Activated CD8-positive, alpha-beta memory T cell treated with anti-CD3 and anti-CD28 coated beads for 36 hours (primary cell): ENCODE measurements around the gene TMTC3. TPM values are rescaled to one million over a fixed set of nuclear protein-coding genes. Genes with fewer than 3 reads are reported as not detected.
"Not testable (repeated sequence)": the region's sequence is repeated elsewhere in the genome, so short reads cannot be mapped to it uniquely, and the experiment has no call there.

Source experiments
- CTCF ChIA-PET: fragments of 350-600 bp; sonication (Branson Sonifier 250); formaldehyde crosslinking; loops from one replicate; lab custom pipeline; 2021; ENCODE audit warnings: antibody characterized with exemption; lab: Charles Lee
- POLR2A ChIA-PET: fragments of 350-600 bp; sonication (Branson Sonifier 250); formaldehyde crosslinking; loops from one replicate; lab custom pipeline; 2021; ENCODE audit warnings: antibody characterized with exemption; lab: Charles Lee
- total RNA-seq, 2 experiments: library from RNA; stranded (reverse); gene quantifications; one replicate each; pipeline ENCODE4 v1.2.3, GENCODE V29; 2021

TMTC3 gene
- total RNA-seq, 2 experiments from 2014 or later, result 7.9 to 8.8 TPM

- POLR2A ChIA-PET, CTCF ChIA-PET: not testable (repeated sequence)
These were observed 68.2 kb downstream of the TMTC3 start for GRCh38 chr12:88210311-88210710.

DNA sequence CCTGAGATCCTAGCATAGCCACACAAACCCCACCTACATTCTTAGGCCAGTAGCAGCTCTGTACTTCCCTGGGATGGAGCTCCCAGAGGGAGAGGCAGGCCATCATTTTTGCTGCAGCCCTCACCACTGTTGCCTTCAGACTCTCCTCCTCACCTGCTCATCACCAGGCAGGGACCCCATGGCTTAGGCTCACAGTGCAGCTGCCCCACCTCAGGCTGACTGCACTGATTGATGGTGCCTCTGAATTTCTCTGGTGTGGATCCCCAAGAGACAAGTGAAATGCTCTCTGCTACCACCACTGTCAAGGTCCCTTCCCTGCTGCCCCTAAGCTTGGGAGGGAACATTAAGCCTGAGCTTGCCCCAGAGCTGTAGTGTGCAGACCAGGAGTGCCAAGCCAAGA is 76.2 kb downstream of the TMTC3 start:
- CTCF ChIA-PET, result no interaction called here
- POLR2A ChIA-PET, result no interaction called here

GRCh38 chr12:88219861-88220260 is 77.8 kb downstream of the TMTC3 start:
- CTCF ChIA-PET, result interaction anchor here (1.2 kb wide), 1 partner anchor 12 kb away, joined by 3 read pairs; no protein-coding TSS in a partner anchor
- POLR2A ChIA-PET, result no interaction called here

GRCh38 chr12:88223519-88223918 is 81.4 kb downstream of the TMTC3 start:
- ChIA-PET CTCF (no interaction called here), POLR2A (no interaction called here)

DNA sequence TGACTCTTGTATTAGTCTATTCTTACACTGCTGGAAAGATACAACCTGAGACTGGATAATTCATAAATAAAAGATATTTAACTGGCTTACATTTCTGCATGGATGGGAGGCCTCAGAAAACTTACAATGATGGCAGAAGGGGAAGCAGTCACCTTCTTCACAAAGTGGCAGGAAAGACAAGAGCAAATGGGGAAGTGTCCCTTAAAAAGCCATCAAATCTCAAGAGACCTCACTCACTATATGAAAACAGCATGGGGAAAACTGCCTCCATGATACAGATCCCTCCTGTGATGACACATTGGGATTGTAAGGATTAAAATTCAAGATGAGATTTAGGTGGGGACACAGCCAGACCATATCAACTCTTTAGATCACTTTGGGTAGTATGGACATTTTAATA is 83.7 kb downstream of the TMTC3 start:
- CTCF ChIA-PET, result no interaction called here
- POLR2A ChIA-PET, result no interaction called here

- POLR2A ChIA-PET, result no interaction called here
- CTCF ChIA-PET, result no interaction called here
These were observed 85.2 kb downstream of the TMTC3 start for GRCh38 chr12:88227263-88227662.

DNA sequence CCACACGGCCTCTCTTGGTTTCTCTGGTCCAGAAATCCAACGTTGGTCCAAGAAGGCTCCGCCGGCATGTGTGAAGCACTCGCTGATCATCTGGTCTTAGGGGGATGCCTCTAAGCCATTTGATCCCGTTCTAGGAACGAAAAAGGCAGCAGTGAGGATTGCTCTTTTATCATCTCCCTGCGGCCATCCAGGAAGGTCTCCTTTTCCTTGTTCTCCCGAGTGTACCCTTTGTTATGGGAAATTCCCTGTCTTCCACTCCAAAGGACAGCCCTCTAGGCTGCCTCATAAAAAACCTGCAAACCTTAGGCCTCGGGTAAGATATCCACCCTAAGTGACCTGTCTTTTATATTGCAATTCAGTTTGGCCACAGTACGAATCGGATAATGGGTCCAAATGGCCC is 85.8 kb downstream of the TMTC3 start:
- POLR2A ChIA-PET, result no interaction called here
- CTCF ChIA-PET, result no interaction called here

DNA sequence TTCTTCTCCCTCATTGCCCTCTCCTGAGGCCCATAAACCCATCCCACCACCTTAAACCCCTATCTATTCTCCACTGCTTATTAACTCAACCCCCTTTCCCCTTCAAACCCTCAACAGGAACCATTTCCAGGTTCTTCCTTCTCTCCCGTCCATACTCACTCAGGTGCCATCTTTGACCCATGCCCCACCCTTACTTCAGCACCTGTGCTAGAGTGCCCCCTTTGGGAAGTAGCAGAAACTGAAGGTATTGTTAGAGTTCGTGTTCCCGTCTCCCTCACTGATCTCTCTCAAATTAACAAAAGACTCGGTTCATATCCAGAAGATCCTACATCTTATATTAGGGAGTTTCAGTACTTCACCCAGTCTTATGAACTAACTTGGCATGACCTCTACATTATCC is 86.6 kb downstream of the TMTC3 start:
- ChIA-PET CTCF (no interaction called here), POLR2A (no interaction called here)

DNA sequence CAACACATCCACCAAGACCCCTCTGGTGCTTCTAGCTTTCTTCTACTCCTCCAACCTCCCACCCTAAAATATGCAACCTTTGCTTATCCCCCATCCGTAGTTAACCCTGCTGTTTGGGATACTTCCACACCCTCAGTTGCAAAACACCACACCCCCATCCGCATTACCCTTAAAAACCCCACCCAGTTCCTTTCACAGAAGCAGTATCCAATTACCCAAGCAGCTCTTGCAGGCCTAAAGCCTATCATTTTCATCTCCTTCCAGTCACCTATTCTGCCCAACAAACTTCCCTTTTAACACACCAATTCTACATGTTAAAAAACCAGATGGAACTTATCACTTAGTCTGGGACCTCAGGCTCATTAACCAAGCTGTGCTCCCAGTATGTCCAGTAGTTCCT is 88.2 kb downstream of the TMTC3 start:
- ChIA-PET CTCF (no interaction called here), POLR2A (no interaction called here)

- ChIA-PET CTCF (no interaction called here), POLR2A (no interaction called here)
These were observed 93.2 kb downstream of the TMTC3 start for GRCh38 chr12:88235183-88235833.

- ChIA-PET CTCF (no interaction called here), POLR2A (no interaction called here)
These were observed 95.8 kb downstream of the TMTC3 start for GRCh38 chr12:88237954-88238353.

DNA sequence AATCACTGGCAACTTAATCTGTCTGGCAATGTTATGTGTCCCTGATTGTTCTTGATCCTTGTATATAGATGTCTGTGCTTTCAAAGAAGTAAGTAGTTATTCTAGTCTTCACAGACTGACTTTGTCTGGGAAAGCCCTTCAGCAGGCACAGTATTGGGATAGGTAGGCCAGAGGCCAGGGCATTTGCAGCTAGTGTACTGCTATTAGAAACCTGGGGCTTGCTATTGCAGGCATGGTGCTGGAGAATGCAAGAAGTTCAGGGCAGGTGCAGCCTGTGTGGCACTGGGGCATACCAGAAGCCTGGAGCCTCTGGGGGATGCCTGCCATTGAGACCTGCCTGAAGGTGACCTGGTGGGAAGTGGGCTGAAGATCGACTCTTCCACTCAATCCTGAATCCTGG is 96.3 kb downstream of the TMTC3 start:
- CTCF ChIA-PET, result no interaction called here

DNA sequence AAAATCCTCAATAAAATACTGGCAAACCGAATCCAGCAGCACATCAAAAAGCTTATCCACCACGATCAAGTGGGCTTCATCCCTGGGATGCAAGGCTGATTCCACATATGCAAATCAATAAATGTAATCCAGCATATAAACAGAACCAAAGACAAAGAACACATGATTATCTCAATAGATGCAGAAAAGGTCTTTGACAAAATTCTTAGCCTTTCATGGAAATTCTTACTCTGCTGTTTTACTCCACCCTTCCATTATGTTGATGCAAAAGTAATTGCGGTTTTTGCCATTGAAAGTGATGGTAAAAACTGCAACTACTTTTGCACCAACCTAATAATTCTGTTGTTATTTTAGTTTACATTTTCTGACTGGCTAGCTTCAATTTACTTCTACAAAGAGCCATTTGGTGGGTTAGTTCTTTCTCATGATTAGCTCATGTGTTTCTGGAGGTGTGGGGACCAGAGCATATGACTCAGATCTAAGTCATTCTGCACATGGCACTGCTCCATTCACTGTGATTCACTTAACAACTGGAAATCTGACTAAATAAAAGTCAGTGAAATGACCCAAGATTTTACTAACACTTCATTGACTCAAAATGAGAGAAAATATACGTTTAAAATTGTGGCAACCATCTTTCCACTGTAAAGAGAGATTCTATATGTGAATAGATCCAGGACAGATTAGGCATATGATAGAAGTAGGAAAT is 99.9 kb downstream of the TMTC3 start:
- CTCF ChIA-PET, result interaction anchor here (1.4 kb wide), 1 partner anchor 57 kb away, joined by 3 read pairs; no protein-coding TSS in a partner anchor
- POLR2A ChIA-PET, result interaction anchor here (1.4 kb wide), 1 partner anchor 57 kb away, joined by 7 read pairs; no protein-coding TSS in a partner anchor

More for the DNA sequence above, 96.3 kb downstream of the TMTC3 start:
- POLR2A ChIA-PET, result no interaction called here

- POLR2A ChIA-PET, result interaction anchor here (1.4 kb wide), 1 partner anchor 56 kb away, joined by 7 read pairs; no protein-coding TSS in a partner anchor
- CTCF ChIA-PET, result interaction anchor here (1.4 kb wide), 1 partner anchor 57 kb away, joined by 3 read pairs; no protein-coding TSS in a partner anchor
These were observed 100.4 kb downstream of the TMTC3 start for GRCh38 chr12:88242571-88242925.

GRCh38 chr12:88242939-88243338 is 100.8 kb downstream of the TMTC3 start:
- CTCF ChIA-PET, result interaction anchor here (1.4 kb wide), 1 partner anchor 56 kb away, joined by 3 read pairs; no protein-coding TSS in a partner anchor
- POLR2A ChIA-PET, result interaction anchor here (1.4 kb wide), 1 partner anchor 56 kb away, joined by 7 read pairs; no protein-coding TSS in a partner anchor

DNA sequence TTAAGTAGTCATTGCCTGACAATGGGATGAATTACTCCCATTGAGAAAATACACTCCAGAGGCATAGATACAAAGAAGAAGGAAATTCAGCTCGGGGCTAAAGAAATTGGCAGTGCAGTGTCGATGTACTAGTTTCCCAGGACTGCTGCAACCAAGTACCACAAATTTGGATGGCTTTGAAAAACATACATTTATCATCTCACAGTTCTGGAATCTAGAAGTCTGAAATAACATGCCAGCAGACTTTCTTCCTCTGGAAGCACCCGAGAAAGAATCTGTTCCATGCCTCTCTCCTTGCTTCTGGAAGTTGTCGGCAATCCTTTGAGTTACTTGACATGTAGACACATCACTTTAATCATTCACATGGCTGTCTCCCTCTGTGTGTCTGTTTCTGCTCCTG is 101.9 kb downstream of the TMTC3 start:
- ChIA-PET POLR2A (no interaction called here), CTCF (no interaction called here)

- ChIA-PET POLR2A (no interaction called here), CTCF (no interaction called here)
These were observed 103.8 kb downstream of the TMTC3 start for GRCh38 chr12:88245905-88246304.

DNA sequence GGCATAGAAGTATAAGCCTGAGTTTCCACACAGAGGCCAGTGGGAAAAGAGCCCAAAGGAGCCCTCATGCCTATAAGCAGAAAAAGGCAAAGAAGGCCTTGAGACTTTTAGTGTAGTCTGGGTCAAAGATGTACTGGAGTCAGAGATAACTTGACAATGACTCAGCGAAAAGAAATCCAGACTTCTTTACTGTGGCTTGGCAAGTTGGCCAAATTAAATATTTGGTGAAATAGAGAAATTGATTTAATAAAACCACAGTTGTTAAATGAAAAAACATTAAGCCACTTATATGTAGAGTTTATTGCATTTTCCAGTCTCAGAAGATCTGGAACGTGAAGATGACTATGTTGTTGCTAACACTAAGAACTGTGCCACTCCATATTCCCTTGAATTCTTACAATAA is 105.1 kb downstream of the TMTC3 start:
- CTCF ChIA-PET, result no interaction called here
- POLR2A ChIA-PET, result no interaction called here

GRCh38 chr12:88248606-88249005 is 106.5 kb downstream of the TMTC3 start:
- ChIA-PET POLR2A (no interaction called here), CTCF (no interaction called here)
